Measurements from ENCODE around the gene ACTN1.
"Not testable (repeated sequence)": the region's sequence is repeated elsewhere in the genome, so short reads cannot be mapped to it uniquely, and the experiment has no call there.

Gene ACTN1

DNA sequence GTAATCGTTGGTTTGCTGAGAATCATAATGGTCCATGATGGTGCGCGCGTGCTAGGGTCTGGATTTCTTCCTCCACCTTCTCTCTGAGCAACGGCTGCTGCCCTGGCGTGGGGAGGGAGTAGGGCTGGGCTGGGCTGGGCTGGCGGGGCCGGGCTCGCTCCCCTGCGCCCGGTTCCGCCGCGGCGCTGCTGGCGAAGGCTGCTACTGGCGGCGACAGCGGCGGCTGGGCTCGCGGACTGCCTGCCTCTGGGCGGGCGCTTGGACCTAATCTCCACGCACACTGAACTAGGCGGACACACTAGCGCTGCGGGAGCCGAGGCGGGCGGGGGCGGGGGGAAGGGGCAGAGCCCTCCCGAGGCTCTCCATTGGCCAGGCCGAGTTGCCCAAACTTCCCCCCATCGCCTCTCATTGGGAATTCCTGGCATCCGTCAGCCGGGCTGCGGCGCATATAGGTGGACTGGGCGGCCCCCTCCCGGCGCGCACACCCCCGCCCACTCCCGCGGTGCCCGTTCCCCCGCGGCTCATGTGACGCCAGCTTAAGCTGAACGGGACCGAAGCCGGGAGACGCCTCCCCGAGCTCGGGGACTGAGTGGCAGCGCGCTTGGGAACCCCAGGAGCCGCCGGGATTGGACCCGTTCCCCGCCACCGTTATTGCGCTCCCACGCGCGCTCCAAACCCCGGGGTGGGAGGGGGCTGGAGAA, at the start of gene ACTN1:
TSS of gene ACTN1 (minus strand) at position 282 of the 701 bp plus-strand sequence. CDS start at position 36, 246 bp downstream.
- DNase-seq, result peak; percentile 96

DNA sequence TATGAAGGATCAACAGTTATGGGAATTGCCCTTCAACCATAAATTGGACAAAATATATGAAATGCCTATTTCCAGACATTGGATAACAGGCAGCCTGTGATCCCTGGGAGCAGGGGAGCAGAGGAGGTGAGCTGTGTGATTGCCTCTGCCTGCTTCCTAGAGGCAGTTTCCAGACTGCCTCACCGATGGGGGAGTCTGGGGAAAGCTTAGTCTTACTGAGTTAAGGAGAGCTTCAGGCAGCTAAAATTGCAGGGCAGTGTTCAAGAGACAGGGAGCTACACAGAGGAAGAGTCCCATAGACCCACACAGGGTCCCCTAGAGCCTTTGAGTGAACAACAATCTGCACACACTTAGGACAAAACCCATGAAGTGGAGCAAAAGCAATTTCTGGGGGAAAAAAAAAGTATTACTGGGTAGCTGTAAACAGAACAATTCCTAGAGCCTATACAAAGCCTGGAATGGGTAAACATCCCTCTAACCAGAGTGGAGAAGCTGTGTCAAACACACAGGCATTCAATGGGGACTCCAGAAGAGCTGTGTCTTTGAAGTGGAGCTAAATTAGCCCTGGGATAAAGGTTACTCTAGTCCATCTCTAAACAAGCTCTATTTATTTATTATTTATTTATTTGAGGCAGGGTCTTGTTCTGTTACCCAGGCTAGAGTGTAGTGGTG, 48.3 kb upstream of the ACTN1 start:
- DNase-seq, result no peak

DNA sequence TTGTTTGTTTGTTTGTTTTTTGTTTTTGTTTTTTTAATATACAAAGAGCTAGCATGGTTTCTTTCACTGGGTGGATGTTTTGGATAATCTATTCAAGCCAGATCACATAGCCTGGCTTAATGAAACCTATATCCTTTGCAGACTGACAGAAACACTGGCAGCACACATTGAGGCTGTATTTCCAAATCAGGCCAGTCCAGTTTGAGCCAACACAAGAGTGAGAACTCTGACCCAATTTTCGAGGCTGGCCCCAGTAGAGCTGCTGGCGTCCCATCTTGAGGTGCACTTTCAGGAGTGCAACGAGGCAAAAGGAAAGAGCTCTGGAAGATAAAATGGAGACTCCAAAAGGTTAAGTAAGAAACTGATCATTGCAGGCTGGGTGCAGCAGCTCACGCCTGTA, 43.9 kb upstream of the ACTN1 start:
- DNase-seq, result no peak

DNA sequence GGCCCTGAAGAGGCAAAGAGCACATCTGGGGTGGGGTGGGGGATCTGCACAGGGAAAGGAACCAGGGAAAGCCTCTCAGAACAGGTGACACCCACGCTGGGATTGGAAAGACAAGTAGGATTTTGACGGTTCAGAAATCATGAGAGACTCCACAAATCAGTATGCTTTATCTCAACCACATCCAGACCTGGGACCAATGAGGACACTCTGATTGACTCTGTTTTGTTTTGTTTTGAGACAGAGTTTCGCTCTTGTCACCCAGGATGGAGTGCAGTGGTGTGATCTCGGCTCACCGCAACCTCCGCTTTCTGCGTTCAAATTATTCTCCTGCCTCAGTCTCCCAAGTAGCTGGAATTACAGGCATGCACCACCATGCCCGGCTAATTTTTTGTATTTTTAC, 43.0 kb upstream of the ACTN1 start:
- not testable (repeated sequence) for DNase-seq

DNA sequence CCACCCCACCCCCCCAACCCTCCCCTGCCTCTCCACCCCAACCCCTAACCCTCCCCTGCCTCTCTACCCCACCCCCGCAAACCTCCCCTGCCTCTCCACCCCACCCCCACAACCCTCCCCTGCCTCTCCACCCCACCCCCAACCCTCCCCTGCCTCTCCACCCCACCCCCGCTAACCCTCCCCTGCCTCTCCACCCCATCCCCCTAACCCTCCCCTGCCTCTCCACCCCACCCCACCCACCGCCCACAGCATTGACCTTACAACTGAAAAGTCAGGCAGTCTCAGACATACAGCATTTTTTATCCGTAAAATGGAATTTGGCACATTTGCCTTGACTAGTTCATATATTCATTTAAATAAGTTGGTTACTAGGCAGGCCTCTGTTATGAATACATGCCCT, 38.6 kb upstream of the ACTN1 start:
- DNase-seq, result no peak

DNA sequence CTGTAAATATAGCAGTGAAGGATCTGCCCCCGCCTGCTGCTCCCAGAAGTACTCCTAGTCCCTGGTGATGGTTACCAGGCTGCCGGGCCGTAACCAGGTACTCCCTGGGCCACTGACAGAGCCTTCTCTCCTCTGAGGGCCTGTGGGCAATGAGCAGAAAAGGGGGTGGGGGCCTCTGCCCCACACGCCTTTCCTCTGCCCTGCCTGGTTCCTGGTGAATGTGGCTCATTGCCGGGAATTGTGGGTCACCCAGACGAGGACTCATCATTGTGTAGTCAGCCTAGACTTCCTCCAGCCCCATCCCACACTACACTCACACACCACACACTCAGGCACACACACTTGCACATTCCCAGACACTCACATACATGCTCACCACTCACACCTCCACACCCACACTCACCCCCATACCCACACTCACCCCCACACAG, 35.7 kb upstream of the ACTN1 start:
- no peak for DNase-seq

DNA sequence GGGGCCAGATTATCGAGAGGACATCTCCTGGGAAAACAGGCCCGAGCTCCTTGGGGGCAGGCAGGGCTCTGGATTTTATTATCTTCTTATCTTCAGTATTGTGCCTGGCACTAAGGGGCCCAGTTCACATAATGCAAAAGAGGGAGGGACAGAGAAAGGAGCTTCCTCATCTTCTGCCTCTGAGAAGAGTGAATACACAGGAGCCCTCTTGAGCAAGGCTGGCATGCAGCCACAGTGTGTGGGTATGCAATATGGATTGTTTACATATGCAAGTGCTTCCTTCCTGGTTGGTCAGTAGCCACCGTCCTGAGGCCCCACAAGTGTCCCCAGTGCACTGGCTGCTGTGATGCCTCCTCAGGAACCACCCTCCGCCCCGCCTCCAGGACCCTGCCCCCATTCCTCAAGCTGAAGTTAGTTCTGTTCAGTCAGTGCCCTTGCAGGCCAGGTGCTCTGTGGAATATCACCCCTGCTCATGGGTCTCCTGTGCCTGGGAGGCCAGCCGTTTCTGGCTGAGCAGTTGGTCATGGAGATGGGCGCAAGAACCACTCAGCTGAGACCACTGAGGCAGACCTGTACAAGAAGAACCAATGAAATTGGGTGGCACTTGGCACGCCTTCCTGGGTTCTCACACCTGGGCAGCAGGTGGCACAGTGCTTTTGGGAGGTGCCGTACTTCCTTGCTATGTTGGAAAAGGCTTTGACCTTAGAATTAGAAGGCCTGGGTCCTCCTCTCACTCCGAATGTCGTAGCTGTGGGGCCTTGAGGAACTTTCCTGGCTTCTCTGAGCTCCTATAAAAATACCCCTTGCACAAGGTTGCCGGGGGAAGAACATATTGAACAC, 35.1 kb upstream of the ACTN1 start:
- DNase-seq, result peak; percentile 37

DNA sequence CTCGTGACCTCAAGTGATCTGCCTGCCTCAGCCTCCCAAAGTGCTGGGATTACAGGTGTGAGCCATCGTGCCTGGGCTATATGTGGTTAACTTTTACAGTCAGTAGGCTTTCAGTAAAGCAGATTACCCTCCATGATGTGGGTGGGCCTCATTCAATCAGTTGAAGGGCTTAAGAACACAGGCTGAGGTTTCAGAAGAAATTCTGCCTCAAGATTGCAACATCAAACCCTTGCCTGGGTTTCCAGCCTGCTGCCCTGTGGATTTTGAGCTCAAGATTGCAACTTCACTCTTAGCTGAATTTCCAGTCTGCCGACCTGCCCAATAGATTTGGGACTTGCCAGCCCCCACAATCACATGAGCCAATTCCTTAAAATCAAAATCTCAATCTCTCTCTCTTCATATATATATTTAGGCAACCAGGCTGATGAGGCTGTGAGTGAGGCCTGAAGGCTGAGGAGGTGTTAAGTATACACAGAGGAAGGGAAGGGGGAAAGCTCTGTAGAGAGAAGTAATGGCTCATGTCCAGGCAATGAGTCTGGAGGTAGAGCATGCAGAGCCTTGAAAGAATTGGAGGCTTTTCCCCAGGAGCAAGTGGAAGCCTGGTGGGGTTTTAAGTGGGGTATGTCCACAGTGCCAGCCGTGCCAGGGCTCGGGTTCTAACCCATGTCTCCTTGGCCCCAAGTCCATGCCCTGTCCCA, 33.3 kb upstream of the ACTN1 start:
- no peak for DNase-seq

DNA sequence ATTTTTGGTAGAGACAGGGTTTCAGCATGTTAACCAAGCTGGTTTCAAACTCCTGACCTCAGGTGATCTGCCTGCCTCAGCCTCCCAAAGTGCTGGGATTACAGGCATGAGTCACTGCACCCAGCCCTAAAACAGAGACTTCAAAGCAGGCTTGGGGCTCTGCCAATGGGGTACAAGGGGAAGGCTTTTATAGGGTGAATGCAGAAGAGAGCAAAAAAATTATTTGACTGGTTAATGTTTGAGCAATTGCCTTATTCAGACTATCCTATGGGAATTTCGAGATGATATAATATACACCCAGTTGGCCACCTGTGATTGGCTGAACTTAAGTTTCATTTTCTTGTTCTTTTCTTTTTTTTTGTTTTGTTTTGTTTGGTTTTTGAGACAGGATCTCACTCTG, 31.5 kb upstream of the ACTN1 start:
- no peak for DNase-seq

DNA sequence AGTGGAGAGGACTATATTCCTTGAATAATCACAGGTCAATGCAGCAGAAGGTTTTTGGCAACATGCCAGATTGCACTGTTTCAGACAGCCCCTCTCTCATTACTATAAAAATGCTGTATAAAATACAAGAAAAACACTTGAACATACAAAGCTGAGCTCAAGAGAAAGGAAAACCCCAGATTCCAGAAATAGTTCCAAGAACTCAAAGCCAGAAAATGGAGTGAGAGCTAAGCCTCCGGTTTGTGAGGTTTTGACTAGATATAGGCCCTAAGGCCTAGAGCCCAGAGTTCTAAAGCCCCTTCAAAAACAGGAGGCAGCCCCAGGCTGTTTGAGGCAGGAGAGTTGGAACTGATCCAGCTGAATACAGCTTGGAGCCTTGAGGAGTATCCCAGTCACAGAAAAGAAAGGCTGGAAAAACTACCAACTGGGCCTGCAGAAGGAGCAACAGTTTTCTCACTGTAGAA, 29.4 kb upstream of the ACTN1 start:
- no peak for DNase-seq

DNA sequence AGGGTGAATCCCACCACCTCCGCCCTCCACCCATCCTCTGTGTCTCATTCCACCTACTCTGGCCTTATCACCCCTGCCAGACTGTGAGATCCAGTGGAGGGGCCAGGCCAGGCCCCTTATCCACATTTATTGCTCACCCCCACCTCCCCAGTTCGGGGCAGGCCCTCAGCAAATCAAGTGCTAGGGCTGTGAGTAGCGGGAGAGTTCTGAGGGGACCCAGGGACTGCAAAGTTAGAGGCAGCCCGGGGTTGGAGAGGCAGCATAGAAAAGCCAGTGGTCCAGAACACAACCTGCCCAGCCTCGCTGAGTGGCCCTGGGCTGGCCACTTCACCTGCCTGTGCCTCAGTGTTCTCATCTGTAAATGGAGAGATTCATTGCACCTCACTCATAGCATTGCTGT, 27.2 kb upstream of the ACTN1 start:
- DNase-seq, result no peak

DNA sequence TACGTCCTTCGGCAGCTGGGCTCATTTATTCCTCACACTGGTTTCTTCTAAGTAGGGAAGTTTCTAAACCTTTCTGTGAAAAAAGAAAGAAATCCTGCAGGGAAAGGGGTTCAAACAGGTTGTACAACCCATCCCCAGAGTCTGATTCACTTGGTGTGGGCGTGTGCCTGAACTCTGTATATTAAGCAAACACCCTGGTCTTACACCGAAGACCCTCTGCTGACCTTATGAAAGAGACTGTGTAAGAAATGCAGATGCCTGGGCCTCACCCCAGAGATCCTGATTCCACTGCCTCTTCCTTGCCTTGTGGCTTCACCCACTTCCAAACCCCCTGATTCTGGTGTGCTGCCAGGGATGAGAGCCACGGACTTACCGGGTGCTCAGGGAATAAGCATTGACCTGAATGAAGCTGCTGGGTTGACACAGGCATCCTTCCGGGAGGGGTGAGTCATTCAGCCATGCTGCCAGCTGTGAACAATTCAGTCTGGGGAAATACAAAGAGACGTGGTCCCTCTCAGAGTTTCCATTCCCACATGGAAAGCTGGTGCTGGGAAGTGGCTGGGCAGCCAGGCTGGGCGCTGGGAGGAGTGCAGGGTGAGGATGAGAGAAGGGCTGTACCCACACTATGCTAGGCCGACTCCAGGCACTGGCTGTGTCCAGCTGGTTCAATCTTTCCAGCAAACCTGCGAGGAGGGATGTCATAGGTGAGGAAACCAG, 26.5 kb upstream of the ACTN1 start:
- no peak for DNase-seq

DNA sequence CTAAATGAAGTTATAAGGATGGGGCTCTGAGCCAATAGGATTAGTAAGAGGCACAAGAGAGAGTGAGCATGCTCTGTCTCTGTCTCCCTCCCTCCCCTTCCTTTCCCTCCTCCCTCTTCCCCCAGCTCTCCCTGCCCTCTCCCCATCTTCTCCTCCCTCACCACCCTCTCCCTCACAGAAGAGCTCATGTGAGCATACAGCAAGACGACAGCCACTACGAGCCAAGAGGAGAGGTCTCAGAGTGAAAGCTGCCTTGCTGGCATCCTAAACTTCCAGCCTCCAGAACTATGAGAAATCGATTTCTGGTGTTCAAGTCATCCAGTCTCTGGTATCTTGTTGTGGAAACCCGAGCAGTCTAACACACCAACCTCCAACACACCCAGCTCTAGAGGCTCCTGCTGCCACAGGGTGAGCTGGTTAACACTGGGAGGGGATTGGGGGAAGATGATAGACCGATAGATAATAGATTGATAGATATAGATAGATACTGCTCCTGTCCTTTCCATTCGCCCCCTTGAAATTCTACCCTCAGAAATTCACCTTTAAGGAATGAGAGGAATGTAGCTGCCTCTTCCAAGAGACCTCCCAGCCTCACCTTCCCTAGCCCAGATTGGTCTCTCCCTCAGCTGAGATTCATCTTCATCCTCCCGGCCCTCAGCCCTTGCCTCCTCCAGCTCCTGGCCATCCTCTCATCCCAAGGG, 25.8 kb upstream of the ACTN1 start:
- no peak for DNase-seq

DNA sequence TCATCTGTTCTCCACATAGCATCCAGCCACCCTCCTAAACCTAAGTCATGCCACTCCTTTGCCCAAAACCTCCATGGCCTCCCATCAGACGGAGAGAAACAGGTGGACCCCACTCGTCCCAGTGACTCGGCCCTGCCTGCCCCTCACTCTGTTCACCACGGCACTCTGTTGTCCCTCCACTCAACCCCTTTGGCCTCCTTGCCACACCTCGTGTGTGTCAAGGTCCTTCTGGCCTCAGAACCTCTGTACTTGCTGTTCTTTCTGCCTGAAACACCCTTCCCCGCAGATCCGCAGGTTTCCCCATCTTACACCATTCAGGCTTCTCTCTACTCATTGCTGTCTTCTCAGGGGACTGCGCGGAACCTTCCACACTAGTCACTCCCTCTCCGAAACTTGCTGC, 24.5 kb upstream of the ACTN1 start:
- no peak for DNase-seq

DNA sequence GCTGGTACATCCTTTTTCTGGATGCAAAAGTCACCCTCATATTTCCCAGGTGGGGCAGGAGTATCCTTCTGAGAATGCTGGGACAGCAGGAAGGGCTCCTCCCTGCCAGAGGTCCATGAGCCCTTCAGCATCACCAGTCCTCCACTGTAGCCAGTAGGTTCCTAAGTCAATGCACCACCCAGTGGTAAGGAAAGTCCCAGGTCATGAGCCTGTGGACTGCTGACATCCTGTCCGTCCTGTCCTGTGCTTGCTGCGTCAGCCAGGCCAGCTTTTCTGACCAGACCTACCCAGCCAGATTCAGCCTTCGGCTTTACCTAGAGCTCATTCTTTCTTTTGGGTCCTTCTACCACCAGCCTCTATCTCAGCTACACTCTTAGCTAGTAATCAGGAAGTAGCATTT, 23.0 kb upstream of the ACTN1 start:
- no peak for DNase-seq

DNA sequence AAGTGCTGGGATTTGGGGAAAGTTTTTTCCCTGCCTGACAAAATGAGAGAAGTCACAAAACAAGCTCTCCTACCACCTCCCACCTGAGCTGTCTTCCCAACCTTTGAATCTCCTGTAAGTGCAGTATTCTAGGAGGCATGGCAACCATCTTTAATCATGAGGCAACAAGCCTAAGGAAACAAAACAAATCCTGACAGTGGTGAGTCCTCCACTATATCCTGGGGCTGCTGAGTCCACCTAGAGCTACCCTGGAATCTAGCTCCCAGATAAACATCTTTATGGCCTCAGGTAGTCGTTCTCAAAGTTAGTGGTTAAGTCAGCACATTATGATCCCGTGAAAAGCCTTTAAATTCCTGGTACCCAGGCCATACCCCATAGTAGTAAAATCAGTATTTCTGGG, 22.3 kb upstream of the ACTN1 start:
- DNase-seq, result no peak

DNA sequence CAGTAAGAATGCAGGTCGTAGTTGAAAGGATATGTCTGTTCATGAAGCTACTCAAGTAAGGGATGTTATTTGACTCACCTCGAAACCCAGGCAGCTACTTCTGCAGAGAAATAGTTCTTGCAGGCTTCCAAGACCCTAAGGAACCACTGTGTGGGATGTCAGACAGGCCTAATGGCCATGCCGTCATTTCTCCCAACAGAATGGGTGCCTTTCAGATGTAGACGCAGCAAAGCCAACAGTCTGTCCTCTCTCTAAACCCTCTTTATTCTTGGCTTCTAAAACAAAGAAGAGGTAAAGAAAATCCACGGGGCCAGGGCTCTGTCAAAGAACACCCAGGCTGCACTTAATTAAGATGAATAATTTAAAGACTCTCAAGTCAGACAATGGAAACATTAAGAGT, 19.0 kb upstream of the ACTN1 start:
- no peak for DNase-seq

DNA sequence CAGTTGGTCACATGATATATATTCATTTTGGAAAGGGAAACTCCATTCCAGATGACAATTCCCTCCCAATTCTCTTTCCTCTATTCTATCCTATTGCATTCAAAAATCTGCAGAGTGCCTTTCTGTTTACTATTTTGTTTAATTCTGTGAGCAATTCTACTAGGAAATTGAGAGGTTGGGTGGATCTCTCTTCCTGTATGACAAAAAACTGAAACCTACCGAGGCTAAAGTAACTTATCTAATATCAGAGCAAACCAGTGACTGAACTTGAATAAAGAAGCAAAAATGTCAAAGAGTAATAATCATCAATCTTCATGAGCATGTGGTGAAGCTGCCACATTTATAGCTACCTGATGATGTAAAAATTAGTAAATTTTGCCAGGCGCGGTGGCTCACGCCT, 16.6 kb upstream of the ACTN1 start:
- DNase-seq, result no peak

DNA sequence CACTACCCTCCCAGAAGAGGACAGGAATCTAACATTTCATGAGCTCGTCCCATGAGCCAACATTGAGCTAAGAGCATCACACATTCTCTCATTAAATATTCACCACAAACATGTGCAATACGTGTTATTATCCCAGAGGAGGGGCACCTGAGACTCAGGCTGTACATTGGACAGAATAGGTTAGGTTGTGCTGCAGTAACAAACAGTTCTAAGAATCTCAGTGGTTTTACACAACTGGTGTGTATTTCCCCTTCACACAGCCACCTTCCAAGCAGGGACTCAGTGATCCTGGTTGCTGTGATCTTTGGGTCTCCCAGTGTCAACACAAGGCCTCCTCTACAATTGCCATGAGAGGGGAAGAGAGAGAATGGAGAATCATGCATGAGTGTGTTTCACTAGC, 15.0 kb upstream of the ACTN1 start:
- no peak for DNase-seq

DNA sequence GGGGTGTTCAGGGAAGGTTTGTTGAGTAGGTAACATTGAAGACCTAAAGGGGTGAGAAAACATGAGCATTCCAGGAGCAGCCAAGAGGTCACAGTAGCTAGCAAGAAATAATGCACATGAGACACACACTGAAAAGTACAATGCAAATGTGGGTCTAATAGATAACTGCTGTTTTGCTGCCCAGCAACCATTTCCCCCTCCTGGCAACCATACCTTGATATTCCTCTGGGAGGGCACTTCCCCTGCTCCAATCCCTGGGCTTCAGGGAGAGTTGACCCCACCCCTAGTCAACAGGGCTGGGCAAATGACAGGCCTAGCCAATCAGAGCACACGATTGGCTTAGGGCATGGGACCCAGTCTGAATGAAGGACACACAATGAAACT, 8.5 kb upstream of the ACTN1 start:
- no peak for DNase-seq

DNA sequence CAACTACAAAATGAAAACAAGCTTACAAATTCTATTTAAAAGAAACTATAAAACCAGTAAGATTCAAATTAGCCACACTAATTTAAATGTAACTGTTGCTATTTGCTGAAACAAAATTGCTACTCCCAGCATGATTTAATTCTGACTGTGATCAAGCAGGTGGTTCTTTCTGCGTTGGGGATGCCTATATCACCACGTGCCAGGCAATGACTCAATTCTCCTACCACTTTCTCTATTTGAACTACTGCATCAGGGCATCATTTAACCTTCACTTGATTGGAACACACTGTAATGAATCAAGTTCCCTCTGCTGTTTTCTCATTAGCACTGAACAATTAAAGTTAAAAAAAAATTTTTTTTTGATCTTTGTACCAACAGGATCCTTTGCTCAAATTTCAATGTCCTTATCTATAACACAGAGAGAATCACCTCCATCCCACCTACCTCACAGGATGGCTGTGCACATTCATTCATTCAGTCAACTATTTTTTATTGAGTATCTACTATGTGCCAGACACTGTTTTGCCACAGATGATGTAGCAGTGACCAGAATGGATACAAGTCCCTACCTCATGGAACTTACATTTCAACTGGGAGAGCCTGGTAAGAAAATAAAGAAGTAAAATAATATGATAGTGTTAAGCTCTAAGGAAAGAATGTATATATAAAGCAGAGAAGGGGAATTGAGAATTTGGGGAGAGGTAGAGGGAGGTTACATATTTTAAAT, 8.0 kb upstream of the ACTN1 start:
- DNase-seq, result no peak

Data from NCI-H1092 treated with DMSO at 0.1 percent for 48 hours (cell line).